Measurements from ENCODE around the gene TKTL1.
"Not testable (repeated sequence)": the region's sequence is repeated elsewhere in the genome, so short reads cannot be mapped to it uniquely, and the experiment has no call there.

Gene TKTL1

DNA sequence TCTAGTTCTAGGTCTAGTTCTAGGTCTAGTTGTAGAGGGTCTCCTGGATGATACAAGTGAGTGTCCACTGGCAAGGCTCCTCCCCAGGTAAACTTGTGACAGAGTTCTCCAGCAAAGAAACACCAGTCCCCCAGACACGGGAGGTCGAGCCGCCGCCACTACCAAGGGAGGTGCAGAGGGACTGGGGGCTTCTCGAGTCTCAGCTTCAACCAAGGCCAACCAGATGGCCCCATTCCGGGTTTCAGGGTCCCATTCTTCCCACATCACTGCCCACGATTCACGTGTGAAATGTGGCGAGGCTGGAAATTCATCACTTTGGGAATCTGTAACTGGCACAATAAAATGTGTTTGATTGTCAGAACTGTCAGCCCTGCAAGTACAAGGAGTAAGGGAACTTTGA, 37.5 kb downstream of the TKTL1 start:
- FAIRE-seq (peak; percentile 70), DNase-seq (ENCODE audit: insufficient read length) (no peak)
- TF ChIP-seq POLR2A (IDR thresholded peaks at IDR 0.05; ENCODE audit: low read depth, low read length) (no peak), TAF1 (IDR thresholded peaks at IDR 0.05; ENCODE audit: borderline replicate concordance, low read depth, low read length) (no peak), POLR2AphosphoS5 (IDR thresholded peaks at IDR 0.05; ENCODE audit: low read depth, low read length) (no peak)

DNA sequence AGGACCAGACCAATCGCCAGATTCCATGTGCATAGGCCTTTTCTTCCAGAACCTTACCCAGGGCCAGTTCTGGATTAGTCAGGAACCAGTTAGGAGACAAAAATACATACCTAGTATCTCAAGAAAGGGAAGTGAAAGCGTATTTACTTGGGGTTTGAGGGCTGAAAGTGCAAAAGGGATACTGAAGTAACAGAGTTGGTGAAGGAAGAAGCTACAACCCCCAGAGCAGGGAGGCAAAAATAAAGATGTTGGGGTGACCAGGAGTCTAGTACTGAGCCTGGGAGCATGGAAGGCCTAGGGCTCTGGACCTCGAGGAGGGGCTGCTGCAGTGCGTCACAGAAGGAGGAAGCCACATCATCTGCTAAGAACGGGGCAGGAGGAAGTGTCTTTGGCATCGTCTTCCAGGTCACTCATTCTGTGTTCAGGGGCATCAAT, 38.3 kb downstream of the TKTL1 start:
- FAIRE-seq (peak; percentile 80), DNase-seq (ENCODE audit: insufficient read length) (no peak)
- TF ChIP-seq POLR2AphosphoS5 (IDR thresholded peaks at IDR 0.05; ENCODE audit: low read depth, low read length) = no peak

DNA sequence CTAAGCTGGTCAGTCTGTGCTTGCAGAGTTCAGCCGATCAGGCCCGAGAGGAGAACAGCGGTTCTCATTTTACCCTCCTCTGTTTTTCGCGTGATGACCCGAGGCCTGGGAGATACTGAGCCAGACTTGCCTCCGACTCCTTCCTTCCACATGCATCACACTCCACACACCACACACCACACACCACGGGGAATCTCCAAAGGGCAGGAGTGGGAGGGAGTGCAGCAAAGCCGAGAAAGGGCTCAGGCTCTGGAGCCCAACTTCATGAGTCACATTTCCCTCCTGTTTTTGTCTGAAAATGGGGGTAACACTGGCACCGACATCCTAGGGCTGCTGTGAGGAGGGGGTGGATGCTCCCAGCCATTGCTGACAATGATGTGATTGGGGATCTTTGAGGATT, 38.9 kb downstream of the TKTL1 start:
- FAIRE-seq (no peak), DNase-seq (ENCODE audit: insufficient read length) (no peak)
- no peak for TF ChIP-seq POLR2A (IDR thresholded peaks at IDR 0.05; ENCODE audit: low read depth, low read length)
- TF ChIP-seq POLR2AphosphoS5 (IDR thresholded peaks at IDR 0.05; ENCODE audit: low read depth, low read length) = no peak

DNA sequence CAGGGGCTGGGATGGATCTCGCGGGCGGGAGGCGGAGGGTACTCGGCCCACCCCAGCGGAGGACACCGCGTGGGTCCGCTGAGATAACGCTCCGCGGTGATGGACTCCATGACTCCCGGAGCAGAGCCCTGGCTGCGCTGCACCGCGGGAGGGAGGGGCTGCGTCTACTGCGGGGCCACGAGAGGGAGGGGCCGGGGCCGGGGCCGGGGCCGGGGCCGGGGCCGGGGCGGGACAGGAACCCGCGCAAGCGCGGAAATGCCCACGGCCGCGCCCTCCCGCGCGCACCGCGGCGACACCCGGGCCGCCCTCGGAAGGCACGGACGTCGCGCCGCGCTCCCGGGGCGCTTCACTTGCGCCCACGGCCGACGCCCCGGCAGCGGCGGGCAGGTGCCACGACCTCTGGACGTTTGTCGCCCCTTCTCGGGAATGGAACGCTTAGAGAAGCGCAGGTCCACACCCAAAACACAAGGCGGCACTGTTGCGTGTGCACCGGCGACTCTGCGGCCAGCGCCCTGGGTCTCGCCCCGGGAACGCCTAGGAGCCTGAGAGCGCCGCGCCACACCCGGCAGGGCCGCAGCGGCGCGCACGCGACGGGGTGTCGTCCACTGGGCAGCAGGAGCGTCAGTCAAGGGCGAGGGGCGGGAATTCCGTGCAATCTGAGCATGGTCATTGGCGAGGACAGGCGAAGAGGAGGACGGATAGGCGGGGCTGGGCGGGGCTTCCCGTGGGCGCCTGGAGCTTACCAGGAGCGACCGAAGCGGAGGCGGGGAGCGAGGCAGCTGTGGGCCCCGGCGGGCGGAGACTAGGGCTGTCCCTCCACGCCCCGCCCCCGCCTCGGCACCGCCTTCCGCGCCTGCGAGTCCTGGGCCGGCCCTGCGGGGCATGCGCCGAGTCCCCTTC, 46.1 kb downstream of the TKTL1 start:
- not testable (repeated sequence) for DNase-seq (ENCODE audit: insufficient read length)
- FAIRE-seq = peak; percentile 96

DNA sequence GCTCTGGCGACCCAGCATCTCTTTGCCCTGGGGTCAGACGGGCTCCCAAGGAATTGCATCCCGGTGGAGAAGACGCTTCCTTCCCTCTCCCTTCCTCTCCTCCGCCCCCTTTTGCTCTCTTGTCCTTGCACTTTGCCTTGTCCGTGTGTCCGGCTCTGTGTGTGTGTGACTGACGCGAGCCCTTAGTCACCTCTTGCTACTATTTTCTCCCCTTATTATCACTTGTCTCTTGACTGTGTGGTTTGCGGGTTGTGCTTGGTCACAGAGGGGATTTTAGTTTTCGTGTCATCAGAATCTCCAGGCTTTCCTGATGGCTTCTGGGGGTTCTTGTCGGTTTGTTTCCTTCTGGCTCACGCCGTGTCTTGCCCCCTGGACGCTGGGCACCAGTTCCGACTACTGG, 47.5 kb downstream of the TKTL1 start:
- FAIRE-seq; DNase-seq (ENCODE audit: insufficient read length): not testable (repeated sequence)

DNA sequence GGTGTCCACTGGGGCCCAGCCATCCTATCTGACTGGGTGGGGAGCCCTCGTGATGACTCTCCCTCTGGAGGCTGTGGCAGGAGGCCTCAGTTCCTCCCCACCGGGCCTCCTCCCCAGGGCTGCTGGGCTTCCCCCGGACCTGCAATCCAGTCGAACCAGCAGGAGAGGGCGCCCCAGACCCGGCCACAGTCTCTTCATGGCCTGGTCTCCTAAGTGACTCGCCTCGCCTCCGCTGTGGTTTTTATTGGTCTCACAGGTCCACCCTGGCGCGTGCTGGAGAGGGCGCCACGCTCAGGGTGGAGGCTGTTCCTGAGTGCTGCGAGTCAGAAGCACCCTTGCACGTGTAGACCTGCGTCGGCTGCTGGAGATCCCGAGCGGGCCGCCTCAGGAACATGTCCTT, 48.0 kb downstream of the TKTL1 start:
- peak; percentile 99 for FAIRE-seq
- DNase-seq (ENCODE audit: insufficient read length) = not testable (repeated sequence)

DNA sequence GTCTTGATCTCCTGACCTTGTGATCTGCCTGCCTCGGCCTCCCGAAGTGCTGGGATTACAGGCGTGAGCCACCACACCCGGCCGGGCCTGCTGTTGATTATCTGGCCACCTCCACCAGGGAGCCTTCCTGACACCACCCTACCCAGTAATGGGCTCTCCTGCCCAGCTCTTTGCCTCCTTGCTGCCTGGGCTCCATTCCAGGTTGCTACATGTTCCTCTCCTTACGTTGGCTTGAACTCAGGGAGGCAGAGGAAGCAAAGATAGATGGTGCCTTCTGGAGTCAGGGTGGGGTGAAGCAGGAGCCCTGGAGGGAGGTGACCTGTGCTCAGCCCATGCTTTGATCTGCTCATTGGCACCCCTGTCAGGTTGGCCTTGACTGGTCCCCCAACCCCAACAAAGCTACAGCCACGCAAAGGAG, 52.5 kb downstream of the TKTL1 start:
- FAIRE-seq = no peak
- TF ChIP-seq POLR2A (IDR thresholded peaks at IDR 0.05; ENCODE audit: low read depth, low read length) = no peak
- no peak for TF ChIP-seq TAF1 (IDR thresholded peaks at IDR 0.05; ENCODE audit: borderline replicate concordance, low read depth, low read length)
- no peak for TF ChIP-seq POLR2AphosphoS5 (IDR thresholded peaks at IDR 0.05; ENCODE audit: low read depth, low read length)

DNA sequence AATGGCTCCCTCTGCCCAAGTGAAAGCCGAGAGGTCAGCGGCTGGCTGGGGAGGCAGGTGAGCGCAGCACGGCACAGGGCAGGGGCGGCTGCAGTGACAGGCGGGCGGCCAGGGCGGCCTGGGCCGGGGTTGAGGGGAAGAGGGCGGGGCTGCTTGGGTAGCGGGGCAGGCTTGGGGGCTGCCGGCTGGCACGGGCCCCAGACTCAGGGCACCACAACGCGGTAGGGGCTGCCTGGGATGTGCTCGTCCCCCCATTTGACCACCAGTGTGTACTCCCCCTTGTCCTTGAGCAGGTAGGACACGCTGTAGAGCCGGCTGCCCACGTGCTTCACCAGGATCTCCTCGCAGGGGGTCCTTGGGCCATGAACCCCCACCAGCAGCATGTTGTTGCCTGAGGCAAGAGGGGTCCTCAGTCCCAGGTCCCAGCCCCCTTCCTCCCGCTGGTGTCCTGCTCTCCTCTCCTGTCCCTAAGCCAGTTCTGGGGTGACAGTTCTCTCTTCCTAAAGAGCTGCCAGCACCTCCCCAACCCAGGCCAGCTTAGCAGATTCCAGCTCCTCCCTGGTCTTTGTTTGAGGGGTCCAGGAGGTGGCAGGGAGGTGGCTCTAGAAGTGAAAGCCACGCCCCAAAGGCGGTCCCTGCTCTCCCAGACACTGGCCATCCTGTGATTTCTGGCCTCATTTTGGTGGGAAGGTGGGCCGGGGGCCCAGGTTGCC, 53.2 kb downstream of the TKTL1 start:
- no peak for DNase-seq (ENCODE audit: insufficient read length)
- no peak for FAIRE-seq
- TF ChIP-seq POLR2AphosphoS5 (IDR thresholded peaks at IDR 0.05; ENCODE audit: low read depth, low read length) (peak; percentile 18; the same call in 1 of the 2 replicates), POLR2A (IDR thresholded peaks at IDR 0.05; ENCODE audit: low read depth, low read length) (no peak), TAF1 (IDR thresholded peaks at IDR 0.05; ENCODE audit: borderline replicate concordance, low read depth, low read length) (no peak)

More for the DNA sequence above, 52.5 kb downstream of the TKTL1 start:
- DNase-seq (ENCODE audit: insufficient read length) = no peak

DNA sequence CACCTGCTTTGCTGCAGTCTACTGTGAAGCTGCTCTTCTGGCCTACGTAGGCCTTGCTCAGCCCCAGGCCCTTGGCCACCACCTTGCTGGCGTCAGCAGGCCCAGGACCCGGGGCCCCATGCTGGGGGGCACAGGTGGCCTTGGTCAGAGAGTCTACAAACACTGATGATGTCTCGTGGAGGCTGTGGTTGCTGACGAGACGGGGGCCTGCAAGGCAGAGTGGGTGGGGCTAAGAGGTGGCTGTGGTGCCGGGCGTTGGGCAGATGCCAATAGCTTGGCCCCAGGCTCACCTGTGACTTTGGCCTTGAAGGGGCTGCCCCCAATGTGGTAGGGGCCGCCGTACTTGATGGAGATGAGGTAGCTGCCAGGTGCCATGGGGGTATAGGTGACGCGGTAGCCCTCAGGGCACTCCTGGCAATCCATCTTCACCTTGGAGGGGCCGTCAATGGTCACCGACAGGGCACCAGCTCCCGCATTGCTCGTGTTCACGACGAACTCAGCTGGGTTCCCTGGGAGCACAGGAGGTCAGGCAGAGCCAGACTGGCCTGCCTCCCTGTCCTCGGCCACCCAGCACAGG, 53.9 kb downstream of the TKTL1 start:
- FAIRE-seq = no peak
- TF ChIP-seq POLR2AphosphoS5 (IDR thresholded peaks at IDR 0.05; ENCODE audit: low read depth, low read length) (no peak), TAF1 (IDR thresholded peaks at IDR 0.05; ENCODE audit: borderline replicate concordance, low read depth, low read length) (no peak), POLR2A (IDR thresholded peaks at IDR 0.05; ENCODE audit: low read depth, low read length) (no peak; the same call in 1 of the 2 replicates)
- DNase-seq (ENCODE audit: insufficient read length) = no peak

DNA sequence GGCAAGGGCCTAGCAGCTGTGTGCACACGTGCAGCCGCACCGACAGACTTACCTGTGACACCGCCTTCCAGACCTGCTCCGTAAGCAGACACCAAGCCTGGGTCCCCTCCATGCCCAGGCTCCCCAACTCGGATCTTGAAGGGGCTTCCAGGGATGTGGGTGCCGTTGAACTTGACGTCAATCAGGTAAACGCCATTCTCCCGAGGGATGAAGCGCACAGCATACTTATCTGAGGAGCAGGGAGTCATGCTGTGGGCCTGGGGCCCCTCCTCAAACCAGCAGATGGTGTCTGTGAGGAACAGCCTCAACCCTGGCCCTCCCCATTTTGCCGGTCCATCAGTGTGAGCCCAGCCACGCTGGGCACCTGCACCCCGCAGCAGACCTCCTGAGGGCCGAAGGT, 54.4 kb downstream of the TKTL1 start:
- no peak for TF ChIP-seq TAF1 (IDR thresholded peaks at IDR 0.05; ENCODE audit: borderline replicate concordance, low read depth, low read length)
- no peak for TF ChIP-seq POLR2A (IDR thresholded peaks at IDR 0.05; ENCODE audit: low read depth, low read length)
- TF ChIP-seq POLR2AphosphoS5 (IDR thresholded peaks at IDR 0.05; ENCODE audit: low read depth, low read length) = no peak
- no peak for FAIRE-seq
- no peak for DNase-seq (ENCODE audit: insufficient read length)

DNA sequence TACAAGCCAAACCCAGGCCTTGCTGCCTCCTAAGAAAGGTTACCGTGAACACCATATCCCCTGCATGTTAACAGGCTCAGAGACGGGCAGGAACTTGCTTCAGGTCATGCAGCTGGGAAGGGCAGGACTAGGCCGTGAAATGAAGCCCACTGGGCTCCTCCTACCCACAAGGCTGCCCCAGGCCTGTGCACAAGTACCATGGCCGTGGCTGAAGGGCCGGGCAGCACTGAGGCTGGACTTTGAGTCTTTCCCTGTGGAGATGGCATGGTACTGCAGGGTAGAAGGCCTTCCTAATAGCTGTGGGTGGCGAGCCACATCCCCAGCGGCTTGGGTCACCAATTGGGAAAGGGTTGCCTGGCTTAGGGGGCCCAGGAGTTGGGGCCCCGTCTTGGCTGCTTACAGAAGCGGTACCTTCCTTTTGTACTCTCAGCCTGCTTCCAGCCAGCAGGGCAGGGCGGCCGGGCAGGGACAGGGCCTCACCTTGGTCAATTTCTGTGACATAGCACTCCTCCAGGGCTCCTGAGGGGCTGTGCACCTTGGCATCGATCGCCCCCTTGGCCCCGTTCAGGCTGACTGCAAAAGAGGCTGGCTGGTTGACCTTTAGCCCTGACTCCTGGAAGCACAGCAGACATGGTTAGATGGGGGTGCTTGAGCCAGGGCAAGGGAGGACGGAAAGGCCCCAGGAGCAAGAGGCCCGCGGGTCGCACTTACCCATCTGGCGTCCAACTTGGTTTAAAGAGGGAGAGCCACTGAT, 55.0 kb downstream of the TKTL1 start:
- FAIRE-seq (no peak), DNase-seq (ENCODE audit: insufficient read length) (no peak)
- no peak for TF ChIP-seq TAF1 (IDR thresholded peaks at IDR 0.05; ENCODE audit: borderline replicate concordance, low read depth, low read length)
- TF ChIP-seq POLR2AphosphoS5 (IDR thresholded peaks at IDR 0.05; ENCODE audit: low read depth, low read length) = no peak
- TF ChIP-seq POLR2A (IDR thresholded peaks at IDR 0.05; ENCODE audit: low read depth, low read length) = no peak; the same call in 1 of the 2 replicates
